ENCODE data around the gene HPCA.
"Not testable (repeated sequence)": the region's sequence is repeated elsewhere in the genome, so short reads cannot be mapped to it uniquely, and the experiment has no call there.

Gene HPCA

DNA sequence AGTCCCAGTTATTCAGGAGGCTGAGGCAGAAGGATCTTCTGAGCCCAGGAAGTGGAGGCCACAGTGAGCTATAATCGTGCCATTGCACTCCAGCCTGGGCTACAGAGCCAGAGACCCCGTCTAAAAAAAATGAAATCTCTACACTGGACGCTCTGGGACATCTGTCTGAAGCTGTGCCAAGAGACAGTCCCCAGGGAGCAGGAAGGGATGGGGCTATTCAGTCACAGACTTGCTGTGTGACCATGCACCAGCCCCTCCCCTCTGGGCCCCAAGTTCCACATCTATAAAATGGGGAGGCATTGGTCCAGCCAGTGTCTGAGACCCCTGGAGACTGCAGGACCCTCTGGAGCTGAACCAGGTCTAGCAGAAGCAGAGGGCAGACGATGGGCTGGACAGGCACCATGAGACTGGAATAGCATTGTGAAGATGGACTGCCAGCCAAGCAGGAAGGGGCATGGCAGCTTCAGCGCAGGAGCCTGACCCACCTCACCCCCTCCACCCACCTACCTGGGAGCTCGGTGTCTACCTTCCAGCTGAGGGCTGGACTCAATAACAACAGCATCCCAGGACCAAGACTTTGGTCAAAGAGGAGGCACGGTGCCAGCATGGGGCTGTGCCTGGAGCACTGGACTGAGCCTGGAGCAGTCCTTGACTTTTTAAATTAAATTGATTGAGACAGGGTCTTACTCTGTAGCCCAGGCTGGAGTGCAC is 13.4 kb downstream of the HPCA start:
- peak in 2 of 10 donors; percentile 32 to 66 for DNase-seq
- intact Hi-C loops (cut with DNase I) = no loop called here

DNA sequence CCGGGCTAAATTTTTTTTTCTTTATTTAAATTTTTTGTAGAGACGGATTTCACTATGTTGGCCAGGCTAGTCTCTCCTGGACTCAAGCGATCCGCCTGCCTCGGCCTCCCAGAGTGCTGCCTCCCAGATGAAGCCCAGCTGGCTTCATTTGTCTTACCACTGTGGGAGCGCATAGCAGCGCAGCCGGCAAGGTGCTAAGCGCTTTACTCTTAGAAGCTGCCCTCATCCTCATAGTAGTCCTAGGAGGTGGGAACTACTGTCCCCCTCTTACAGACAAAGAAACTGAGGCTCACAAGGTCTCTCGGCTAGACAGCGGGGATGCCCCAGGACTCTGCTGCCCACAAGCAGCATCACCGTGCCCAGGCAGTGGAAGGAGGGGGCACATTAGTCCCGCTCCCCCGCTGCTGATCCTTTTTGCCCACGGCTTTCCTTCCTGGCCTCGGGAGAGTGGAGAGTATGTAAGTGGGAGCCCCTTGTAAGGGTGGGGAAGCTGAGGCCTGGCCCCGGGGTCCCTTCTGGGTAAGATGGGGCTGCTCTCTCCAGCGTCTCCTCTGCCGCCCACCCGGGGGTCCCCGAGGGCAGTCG is 14.2 kb downstream of the HPCA start:
- DNase-seq = peak in 2 of 10 donors; percentile 67 to 80
- intact Hi-C loops (cut with DNase I) = no loop called here

DNA sequence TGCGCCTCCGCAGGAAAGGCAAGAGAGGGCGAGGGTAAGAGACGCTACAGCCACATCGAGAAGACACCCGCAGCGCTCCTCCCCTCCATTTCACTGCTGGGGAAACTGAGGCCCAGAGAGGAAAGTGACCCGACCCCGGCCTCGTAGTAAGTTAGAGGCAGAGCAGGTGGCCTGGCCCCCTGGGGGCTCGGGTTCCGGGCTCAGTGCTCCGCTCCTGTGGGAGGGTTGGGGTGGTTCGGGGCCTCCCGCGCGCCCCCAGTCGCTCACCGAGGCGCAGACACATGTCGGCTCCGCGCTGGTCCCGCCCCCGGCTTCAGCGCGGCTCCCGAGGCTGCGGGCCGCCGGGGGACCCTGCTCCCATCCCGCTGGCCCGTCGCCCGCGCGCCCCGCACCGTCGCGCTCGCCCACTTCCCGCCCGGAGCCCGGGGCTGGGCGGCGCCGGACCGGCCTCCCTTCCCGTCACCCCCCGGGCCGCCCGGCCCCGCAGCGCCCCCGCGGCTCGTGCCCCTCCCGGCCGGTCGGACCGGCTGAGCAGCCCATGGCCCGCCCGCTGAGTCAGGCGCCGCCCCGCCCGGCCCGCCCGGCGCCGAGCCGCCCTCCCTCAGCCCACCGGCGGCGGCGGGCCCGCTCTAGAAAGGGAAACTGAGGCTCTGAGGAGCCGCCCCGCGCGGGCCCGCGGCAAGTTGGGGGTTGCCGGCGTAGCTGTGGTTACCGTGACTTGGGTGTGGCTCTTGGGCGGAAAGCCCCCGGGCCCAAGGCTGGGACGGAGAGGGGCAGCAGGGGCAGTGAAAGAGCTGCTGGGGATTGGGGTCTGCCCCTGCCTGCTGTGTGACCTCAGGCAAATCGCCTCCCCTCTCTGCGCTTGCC is 14.9 kb downstream of the HPCA start, which contains the start of gene TMEM54:
Gene TMEM54, minus strand, starts transcription at position 434 of the 867 bp plus-strand sequence. Its CDS starts 151 bp downstream, at position 283.
- intact Hi-C loops (cut with DNase I) = no loop called here
- peak in 3 of 10 donors; percentile 72 to 90 (median 80) for DNase-seq

DNA sequence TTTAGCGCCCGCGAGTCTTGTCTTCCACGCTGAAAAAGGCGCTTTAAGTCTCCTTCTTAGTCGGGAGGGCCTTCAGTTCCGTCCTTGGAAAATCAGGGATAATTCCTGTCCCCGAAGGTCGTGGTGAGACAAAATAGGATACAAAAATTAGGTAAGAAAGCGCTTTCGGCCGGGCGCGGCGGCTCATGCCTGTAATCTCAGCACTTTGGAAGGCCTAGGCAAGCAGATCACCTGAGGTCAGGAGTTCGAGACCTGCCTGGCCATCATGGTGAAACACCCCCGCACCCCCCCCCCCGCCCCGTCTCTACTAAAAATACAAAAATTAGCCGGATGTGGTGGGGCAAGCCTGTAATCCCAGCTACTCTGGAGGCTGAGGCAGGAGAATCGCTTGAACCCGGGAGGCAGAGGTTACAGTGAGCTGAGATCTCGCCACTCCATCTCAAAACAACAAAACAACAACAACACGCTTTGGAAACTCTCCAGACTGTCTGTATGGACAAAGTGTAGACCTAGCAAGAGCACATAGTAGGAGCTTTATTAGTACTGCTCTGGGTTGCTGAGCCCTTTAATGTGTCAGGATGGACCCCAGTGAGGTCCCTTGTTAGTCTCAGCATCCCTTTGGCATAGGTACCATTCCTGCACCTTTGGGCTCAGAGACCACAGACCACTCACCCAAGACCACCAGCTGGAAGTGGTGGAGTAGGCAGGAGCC is 15.7 kb downstream of the HPCA start:
- intact Hi-C loops (cut with DNase I) = no loop called here
- no peak for DNase-seq

DNA sequence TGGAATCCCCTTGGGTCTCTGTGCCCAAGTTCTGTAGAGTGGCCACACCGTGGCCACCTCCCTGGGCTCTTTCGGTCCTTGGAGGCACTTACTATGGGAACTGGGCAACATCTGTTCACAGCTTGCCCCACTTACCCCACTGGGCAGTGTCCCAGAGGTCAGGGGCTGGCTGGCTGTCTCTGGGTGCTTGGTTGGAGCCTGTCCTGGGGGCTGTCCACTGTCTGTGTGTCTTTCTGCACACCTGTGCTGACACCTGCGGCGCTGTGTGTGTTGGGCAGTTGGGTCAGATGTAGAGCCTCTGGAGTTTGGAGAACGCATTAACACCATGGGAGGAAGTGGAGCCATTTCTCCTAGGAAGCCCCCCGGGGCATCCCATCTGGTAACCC is 16.2 kb downstream of the HPCA start:
- intact Hi-C loops (cut with DNase I) = no loop called here
- peak in 1 of 10 donors; percentile 50 for DNase-seq

DNA sequence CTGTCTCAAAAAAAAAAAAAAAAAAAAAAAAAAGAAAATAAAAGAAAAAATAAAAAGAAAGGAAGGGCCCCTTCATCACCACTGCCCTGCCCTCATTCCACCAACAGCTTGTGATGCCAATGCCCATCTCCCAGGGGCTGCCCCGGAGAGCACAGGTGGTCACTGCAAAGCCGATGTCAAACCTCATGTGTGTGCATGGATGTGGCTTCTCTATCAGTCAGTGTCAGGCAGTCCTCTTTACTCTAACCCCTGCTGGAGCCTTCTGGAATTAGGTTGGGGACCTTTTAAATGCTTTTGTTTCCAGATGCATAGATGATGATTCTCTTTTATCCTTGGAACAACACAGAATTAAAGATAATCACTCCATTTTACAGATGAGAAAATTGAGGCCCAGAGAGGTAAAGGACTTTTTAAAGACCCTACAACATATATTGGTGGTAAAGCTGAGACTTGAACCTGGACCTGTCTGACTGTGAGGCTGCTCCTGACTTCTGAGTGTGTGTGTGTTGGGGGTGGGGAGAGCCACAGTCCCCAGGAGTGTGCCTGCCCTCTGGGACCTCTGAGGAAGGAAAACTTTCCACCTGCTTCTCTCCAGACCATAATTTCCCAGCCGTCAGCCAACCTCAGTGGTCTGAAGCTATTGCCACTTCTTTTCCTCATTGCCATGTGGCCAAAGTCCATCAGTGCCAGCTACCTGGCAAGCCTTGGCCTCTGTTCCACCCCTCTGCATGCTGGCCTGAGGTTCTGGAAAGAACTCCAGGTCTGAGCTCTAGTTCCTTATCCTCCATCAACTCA is 17.9 kb downstream of the HPCA start:
- DNase-seq = peak in 1 of 10 donors; percentile 37
- intact Hi-C loops (cut with DNase I) = no loop called here

DNA sequence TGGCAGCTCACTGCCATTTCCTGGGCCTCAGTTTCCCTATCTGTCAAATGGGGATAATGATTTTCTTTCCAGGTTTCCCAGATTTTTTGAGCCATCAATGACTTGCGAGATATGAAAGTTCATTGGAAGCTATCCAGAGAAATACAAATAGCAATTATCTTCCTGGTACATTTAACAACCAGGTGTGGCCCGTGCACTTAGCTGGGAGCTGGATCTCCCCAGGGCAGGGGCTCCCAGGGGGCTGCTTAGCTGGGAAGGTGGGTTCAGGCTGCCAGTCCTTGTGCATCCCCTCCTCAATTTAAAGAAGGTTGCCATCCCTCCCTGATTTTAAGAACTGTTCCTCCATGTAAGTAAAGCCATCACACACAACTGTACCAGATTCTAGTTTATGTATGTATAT is 18.5 kb downstream of the HPCA start:
- intact Hi-C loops (cut with DNase I) = no loop called here
- no peak for DNase-seq

DNA sequence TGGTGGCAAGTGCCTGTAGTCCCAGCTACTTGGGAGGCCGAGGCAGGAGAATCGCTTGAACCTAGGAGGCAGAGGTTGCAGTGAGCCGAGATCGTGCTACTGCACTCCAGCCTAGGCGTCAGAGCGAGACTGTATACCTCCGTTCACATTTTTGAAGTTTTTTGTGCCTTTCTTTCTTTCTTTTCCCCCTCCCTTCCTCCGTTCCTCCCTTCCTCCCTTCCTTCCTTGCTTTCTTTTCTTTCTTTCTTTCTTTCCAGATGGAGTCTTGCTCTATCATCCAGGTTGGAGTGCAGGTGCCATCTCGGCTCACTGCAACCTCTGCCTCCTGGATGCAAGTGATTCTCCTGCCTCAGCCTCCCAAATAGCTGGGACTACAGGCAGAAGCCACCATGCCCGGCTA is 19.3 kb downstream of the HPCA start:
- DNase-seq; intact Hi-C loops (cut with DNase I): not testable (repeated sequence)

DNA sequence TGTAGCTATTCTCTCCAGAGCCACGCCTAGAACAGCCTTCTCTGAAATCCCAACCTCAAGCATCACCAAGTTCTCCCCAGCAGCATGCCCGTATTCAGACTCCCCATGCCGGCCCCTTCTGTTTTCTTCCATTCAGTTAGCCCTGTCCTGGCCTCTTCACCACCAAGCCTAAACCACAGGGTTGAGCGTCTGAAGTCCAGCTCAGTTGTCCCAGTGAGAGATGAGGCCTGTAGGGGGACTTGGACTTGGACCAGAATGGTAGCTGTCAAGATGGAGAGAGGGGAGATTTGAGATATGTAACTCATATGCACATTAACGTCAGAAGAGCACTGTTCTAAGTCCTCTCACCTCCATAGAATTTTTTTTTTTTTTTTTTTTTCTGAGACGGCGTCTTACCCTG is 20.4 kb downstream of the HPCA start:
- no peak for DNase-seq
- intact Hi-C loops (cut with DNase I) = no loop called here

DNA sequence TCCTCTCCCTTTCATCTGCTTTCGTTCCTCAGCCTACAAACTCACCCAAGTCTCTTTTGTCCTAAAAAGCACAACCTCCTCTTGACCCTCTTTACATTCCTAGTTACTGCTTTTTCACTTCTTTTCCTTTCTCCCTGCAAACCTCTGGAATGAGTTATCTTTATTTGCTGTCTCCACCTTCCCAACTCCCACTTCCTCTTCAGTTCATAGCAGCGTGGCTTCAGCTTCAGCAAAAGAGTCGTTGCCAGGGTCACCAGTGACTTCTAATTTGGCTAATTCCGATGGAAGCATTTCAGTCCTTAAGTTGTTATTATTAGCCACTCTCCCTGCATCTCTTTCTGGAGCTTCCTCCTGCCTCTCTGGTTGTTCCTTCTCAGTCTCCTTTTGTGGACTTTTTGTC is 21.1 kb downstream of the HPCA start:
- DNase-seq = no peak
- intact Hi-C loops (cut with DNase I) = no loop called here

DNA sequence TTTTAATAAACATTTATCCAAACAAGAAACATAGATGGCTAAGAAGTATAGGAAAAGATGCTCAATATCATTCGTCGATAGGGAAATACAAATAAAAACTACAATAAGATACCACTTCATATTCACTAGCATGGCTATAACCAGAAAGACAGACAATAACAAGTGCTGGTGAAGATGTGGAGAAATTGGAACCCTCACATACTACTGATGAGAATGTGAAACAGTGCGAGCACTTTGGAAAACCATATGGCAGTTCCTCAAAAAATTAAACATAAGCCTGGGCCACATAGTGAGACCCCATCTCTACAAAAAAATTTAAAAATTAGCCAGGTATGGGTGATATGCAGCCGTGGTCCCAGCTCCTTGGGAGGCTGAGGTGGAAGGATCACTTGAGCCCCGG is 24.0 kb downstream of the HPCA start:
- intact Hi-C loops (cut with DNase I) = no loop called here
- DNase-seq = peak in 1 of 10 donors; percentile 16

DNA sequence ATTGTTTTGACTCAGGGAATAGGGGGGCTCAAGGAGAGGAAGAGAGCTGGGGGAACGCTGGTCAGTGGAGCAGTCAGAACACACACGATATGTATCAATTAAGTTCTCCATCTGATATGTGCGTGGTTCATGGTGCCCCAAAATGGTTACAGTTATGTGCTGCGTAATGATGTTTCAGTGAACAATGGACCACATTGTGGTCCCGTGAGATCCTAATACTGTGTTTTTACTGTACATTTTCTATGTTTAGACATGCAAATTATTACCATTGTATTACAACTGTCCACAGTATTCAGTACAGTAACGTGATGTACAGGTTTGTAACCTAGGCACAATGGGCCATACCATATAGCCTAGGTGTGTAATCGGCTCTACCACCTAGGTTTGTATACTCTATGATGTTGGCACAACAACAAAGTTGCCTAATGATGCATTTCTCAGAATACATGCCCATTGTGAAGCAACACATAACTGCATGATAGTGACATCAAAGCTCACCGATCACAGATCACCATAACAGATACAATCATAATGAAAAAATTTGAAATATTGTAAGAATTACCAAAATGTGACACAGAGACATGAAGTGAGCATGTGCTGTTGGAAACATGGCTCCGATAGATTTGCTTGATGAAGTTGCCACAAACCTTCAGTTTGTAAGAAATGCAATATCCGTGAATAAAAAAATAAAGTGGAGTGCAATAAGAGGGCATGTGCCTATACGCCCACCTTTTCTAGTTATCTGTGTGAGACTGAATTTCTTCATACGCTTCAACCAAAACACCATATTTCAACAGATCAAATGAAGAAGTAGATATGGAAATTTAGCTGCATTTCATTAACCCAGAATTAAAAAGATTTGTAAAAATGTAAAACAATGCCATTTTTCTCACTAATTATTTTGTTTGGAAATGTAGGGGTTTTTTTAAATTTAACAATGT is 29.7 kb downstream of the HPCA start:
- intact Hi-C loops (cut with DNase I) = no loop called here
- no peak for DNase-seq

DNA sequence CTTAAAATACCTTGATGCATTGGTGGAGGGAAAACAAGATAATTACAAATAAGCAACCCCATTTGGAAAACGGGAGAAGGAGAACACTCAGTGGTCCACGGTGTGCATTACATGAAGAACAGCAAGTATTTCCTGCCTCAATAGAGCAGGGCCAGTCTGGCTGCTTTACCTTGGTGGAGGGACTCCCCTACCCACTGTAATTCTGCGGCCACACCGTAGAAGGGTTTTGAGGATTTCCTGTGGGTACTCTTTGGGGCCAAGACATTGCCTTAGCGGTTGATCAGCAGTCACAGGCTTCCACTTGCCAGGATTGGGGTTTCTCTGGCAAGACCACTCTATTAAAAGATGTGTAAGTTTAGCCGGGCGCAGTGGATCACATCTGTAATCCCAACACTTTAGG is 31.2 kb downstream of the HPCA start:
- intact Hi-C loops (cut with DNase I) = no loop called here
- DNase-seq = no peak

DNA sequence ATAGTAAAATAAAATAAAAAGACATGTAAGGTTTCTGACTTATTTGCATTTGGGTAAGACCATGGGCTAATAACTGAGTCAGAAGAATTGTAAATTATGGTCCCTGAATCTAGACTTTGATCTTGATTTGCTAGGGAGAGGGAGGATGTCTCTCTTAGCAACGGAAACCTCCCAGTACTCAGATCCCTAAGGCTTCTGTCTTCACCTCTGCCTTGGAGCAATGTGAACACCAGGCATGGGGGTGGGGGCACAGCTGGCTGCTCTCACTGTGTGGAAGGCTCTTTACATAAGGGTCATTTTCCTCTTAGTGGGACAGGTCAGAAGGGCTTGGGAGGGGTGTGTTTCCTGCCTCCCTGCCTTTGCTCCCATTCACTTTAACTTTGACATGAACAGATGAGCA is 31.9 kb downstream of the HPCA start:
- no peak for DNase-seq
- intact Hi-C loops (cut with DNase I) = no loop called here

DNA sequence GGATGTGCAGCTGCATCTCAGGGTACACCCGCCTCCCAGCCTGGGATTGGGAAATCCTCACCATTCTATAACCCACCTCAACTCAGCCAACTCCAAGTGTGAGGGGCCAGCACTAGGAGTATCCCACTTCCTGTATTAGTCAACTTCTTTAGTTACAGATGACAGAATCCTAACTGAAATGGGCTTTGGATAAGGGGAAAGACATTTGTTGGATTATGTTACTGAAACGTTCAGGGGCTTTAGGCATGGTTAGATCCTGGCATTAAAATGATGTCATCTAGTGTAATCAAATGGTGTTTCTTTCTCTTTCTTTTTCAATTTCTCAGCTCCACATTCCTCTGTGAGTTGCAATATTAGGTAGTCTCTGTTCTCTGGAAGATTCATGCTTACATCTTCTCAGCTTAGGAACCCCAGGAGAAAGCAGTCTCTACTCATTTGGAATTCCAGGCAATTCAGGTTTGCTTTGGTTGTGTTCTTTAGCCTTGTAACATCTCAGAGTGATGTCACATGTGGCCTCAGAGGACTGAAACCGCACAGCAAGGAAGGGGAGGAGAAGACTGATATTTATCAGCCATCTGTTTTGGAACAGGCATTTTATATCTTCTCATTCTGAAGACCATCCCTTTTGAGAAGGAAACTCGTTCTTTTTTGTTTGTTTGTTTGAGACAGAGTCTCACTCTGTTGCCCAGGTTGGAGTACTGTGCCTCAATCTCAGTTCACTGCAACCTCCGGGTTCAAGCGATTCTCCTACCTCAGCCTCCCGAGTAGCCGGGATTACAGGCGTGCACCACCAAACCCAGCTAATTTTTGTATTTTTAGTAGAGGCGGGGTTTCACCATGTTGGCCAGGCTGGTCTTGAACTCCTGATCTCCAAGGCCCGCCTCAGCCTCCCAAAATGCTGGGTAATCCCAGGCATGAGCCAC is 33.8 kb downstream of the HPCA start:
- intact Hi-C loops (cut with DNase I) = no loop called here
- no peak for DNase-seq

DNA sequence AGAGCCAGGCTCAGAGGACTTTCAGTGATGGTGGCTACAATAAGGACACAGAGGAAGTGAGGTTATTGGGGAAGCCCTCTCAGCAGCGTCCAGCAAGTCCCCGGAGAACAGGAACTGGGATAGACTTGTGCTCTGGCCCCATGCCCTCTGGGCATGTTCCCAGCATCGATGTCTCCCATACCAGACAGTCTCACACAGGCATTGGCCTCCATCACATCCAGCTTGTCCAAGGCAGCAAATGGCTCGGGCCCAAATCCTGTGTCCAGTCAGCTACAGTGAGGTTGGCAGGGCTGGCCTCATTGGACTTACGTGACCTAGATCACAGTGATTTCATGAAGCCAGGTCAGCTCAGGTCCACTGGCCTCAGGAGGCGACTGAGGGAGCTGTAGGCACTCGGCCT is 34.5 kb downstream of the HPCA start:
- intact Hi-C loops (cut with DNase I) = no loop called here
- no peak for DNase-seq

DNA sequence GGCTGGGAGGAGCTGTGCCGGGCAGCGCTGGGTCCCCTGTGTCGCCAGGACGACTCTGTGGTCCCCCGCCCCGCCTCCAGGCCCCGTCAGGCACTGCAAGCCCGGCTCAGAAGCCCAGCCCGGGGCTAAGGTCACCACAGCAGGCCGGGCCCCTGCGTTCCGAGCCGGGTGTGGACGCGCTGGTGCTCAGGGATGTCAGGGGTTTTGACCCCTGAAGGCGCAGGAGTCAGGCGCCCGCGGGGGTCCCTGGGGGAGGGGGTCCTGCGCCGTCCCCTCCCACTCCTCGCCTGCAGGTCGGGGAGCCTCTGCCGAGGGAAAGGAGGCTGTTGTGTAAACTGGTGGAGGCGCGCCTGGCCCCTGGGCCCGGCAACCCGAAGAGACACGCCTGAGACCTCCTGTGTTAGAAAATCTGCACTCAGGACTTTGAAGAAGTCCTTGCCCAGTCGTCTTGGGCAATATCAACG is 38.6 kb downstream of the HPCA start:
- no peak for DNase-seq
- intact Hi-C loops (cut with DNase I) = no loop called here

Measured in posterior cingulate gyrus (tissue), 11 donors.